Measurements from ENCODE around the gene SLC16A5. TPM values are rescaled to one million over a fixed set of nuclear protein-coding genes. Genes with fewer than 3 reads are reported as not detected.

SLC16A5 gene
- total RNA-seq, 6 experiments from 2014 or later = 1.2 to 3.7 (median 1.7) TPM

- no peak overlapping the region for H3K27ac ChIP-seq
- ATAC-seq = no peak
Observed at GRCh38 chr17:75128694-75129505, 41.1 kb downstream of the SLC16A5 start.

GRCh38 chr17:75129576-75129975 lies 41.8 kb downstream of the SLC16A5 start:
- DNase-seq (no peak), ATAC-seq (no peak)
- H3K27me3 ChIP-seq = no peaks in the 10 kb centered on the region
- no peaks in the 10 kb centered on the region for H3K36me3 ChIP-seq
- no peak overlapping the region for H3K4me3 ChIP-seq
- intact Hi-C loops (cut with DNase I) = no loop called here
- 82% methylated on average over 6 of the region's 9 CpGs for WGBS (ENCODE audit: insufficient coverage, low coverage, low lambda C conversion rate, missing lambda C conversion rate)
- no peaks in the 10 kb centered on the region for H3K9me3 ChIP-seq
- H3K4me1 ChIP-seq = peaks cover 0 to 6% (median 0%) of the 10 kb centered on the region in 4 donors
- no peak overlapping the region for H3K27ac ChIP-seq
- TF ChIP-seq CTCF (IDR thresholded peaks at IDR 0.05) = no peak
- TF ChIP-seq POLR2A (IDR thresholded peaks at IDR 0.05) = no peak

More at GRCh38 chr17:75128694-75129505, 41.1 kb downstream of the SLC16A5 start:
- Histone ChIP-seq H3K4me1 (peaks cover 0 to 6% (median under 1%) of the 10 kb centered on the region in 4 donors), H3K27me3 (no peaks in the 10 kb centered on the region), H3K9me3 (no peaks in the 10 kb centered on the region), H3K4me3 (no peak overlapping the region), H3K36me3 (no peaks in the 10 kb centered on the region)
- no peak for DNase-seq
- intact Hi-C loops (cut with DNase I) = no loop called here
- TF ChIP-seq CTCF (IDR thresholded peaks at IDR 0.05) = no peak
- no peak for TF ChIP-seq POLR2A (IDR thresholded peaks at IDR 0.05)
- WGBS (ENCODE audit: insufficient coverage, low coverage, low lambda C conversion rate, missing lambda C conversion rate) = 56% methylated on average over 4 of the region's 33 CpGs

GRCh38 chr17:75130059-75130631 lies 42.4 kb downstream of the SLC16A5 start:
- H3K4me1 ChIP-seq = peaks cover 0 to 6% (median 0%) of the 10 kb centered on the region in 4 donors
- no peak for ATAC-seq
- no peak for DNase-seq
- intact Hi-C loops (cut with DNase I) = no loop called here
- H3K27ac ChIP-seq = no peak overlapping the region
- H3K27me3 ChIP-seq = no peaks in the 10 kb centered on the region
- no peaks in the 10 kb centered on the region for H3K36me3 ChIP-seq
- no peaks in the 10 kb centered on the region for H3K9me3 ChIP-seq
- peak overlapping the region in 1 of 3 donors; percentile 94 for H3K4me3 ChIP-seq
- WGBS (ENCODE audit: insufficient coverage, low coverage, low lambda C conversion rate, missing lambda C conversion rate) = 80% methylated on average over 9 of the region's 24 CpGs
- TF ChIP-seq CTCF (IDR thresholded peaks at IDR 0.05) (no peak), POLR2A (IDR thresholded peaks at IDR 0.05) (no peak)

GRCh38 chr17:75130632-75131277 lies 43.0 kb downstream of the SLC16A5 start:
- Histone ChIP-seq H3K27me3 (no peaks in the 10 kb centered on the region), H3K27ac (peak overlapping the region; percentile 66 to 85 (median 69)), H3K9me3 (no peaks in the 10 kb centered on the region), H3K4me3 (peak overlapping the region; percentile 80 to 94 (median 87)), H3K36me3 (no peaks in the 10 kb centered on the region), H3K4me1 (peaks cover 0 to 6% (median 0%) of the 10 kb centered on the region in 4 donors)
- 23% methylated on average over 15 of the region's 29 CpGs for WGBS (ENCODE audit: insufficient coverage, low coverage, low lambda C conversion rate, missing lambda C conversion rate)
- intact Hi-C loops (cut with DNase I) = no loop called here
- TF ChIP-seq POLR2A (IDR thresholded peaks at IDR 0.05) (no peak), CTCF (IDR thresholded peaks at IDR 0.05) (peak; percentile 25 to 40 (median 32))
- peak; percentile 50 to 58 (median 54) for ATAC-seq
- DNase-seq = peak; percentile 40 to 60 (median 59)
